HEK293 (cell line): ENCODE measurements around the gene ASIC4.

ENCODE experiments used
- CTCF ChIA-PET: fragments of 350-600 bp; formaldehyde crosslinking; extraction: SDS; loops from one replicate; lab custom pipeline; 2021; ENCODE audit warnings: antibody characterized with exemption; lab: Yijun Ruan, JAX
- POLR2A ChIA-PET: fragments of 300-600 bp; formaldehyde crosslinking; extraction: SDS; loops from one replicate; lab custom pipeline; 2020; ENCODE audit warnings: antibody characterized with exemption, inconsistent platforms; lab: Yijun Ruan, JAX
- H3K27ac ChIP-seq: fragments of 200-500 bp; sonication (Bioruptor generic); 2 replicates; pipeline ENCODE4 v1.5.1; 2014; ENCODE audit warnings: low read depth, low read length, control low read depth, inconsistent platforms; ENCODE audit errors: extremely low read depth
- H3K36me3 ChIP-seq, 2 experiments: fragments of 200-500 bp in 1 of 2; sonication (Bioruptor generic) in 1 of 2; 1 replicate in 1 of 2; 2 replicates in 1 of 2; pipeline ENCODE4 v1.5.1; 2014 to 2017; ENCODE audit warnings: inconsistent platforms in 2 of 2, low read length in 2 of 2; ENCODE audit not compliant: control insufficient read depth in 2 of 2, insufficient read depth in 1 of 2
- H3K4me1 ChIP-seq: fragments of 200-500 bp; sonication (Bioruptor generic); 2 replicates; pipeline ENCODE4 v1.5.1; 2014; ENCODE audit warnings: mild to moderate bottlenecking, low read length, inconsistent platforms; ENCODE audit not compliant: control insufficient read depth, insufficient read depth
- H3K4me3 ChIP-seq: 2 replicates; pipeline ENCODE4 v1.5.1; 2011; ENCODE audit warnings: low read depth, mild to moderate bottlenecking, control low read depth, low read length, moderate library complexity
- H3K9me3 ChIP-seq: fragments of 200-500 bp; sonication (Bioruptor generic); 2 replicates; pipeline ENCODE4 v1.5.1; 2014; ENCODE audit warnings: low read depth, low read length, inconsistent platforms; ENCODE audit not compliant: control insufficient read depth, insufficient read depth
- GLI2 ChIP-seq: fragments of 450-650 bp; formaldehyde crosslinking; IDR thresholded peaks from 2 replicates; pipeline ENCODE4; 2017; ENCODE audit warnings: missing biosample characterization, missing genetic modification characterization, low read depth, borderline replicate concordance
- KLF1 ChIP-seq: fragments of 450-650 bp; formaldehyde crosslinking; IDR thresholded peaks from 2 replicates; pipeline ENCODE4 v1.5.1; 2016; ENCODE audit warnings: missing biosample characterization, missing genetic modification characterization
- KLF9 ChIP-seq: fragments of 450-650 bp; formaldehyde crosslinking; IDR thresholded peaks from 2 replicates; pipeline ENCODE4 v1.5.1; 2016; ENCODE audit warnings: missing biosample characterization, missing genetic modification characterization, low read depth
- OSR2 ChIP-seq: fragments of 450-650 bp; formaldehyde crosslinking; IDR thresholded peaks from 2 replicates; pipeline ENCODE4 v1.5.1; 2016; ENCODE audit warnings: missing biosample characterization, missing genetic modification characterization
- PRDM1 ChIP-seq: fragments of 450-650 bp; formaldehyde crosslinking; IDR thresholded peaks from 2 replicates; pipeline ENCODE4; 2016; ENCODE audit warnings: missing biosample characterization, missing genetic modification characterization
- REPIN1 ChIP-seq: fragments of 450-650 bp; formaldehyde crosslinking; IDR thresholded peaks from 2 replicates; pipeline ENCODE4 v1.5.1; 2017; ENCODE audit warnings: missing biosample characterization, missing genetic modification characterization, low read depth
- SCRT1 ChIP-seq: fragments of 450-650 bp; formaldehyde crosslinking; IDR thresholded peaks from 2 replicates; pipeline ENCODE4 v1.5.1; 2016; ENCODE audit warnings: missing biosample characterization, missing genetic modification characterization, borderline replicate concordance
- ZBTB1 ChIP-seq: fragments of 450-650 bp; formaldehyde crosslinking; IDR thresholded peaks from 2 replicates; pipeline ENCODE4 v1.5.1; 2016; ENCODE audit warnings: missing biosample characterization, missing genetic modification characterization
- ZBTB20 ChIP-seq: fragments of 450-650 bp; formaldehyde crosslinking; IDR thresholded peaks from 2 replicates; pipeline ENCODE4 v1.5.1; 2016; ENCODE audit warnings: missing biosample characterization, missing genetic modification characterization
- ZBTB48 ChIP-seq: fragments of 450-650 bp; formaldehyde crosslinking; IDR thresholded peaks from 2 replicates; pipeline ENCODE4 v1.5.1; 2016; ENCODE audit warnings: missing biosample characterization, missing genetic modification characterization
- ZNF133 ChIP-seq: fragments of 450-650 bp; formaldehyde crosslinking; IDR thresholded peaks from 2 replicates; pipeline ENCODE4 v1.5.1; 2016; ENCODE audit warnings: missing biosample characterization, missing genetic modification characterization
- ZNF16 ChIP-seq: fragments of 450-650 bp; formaldehyde crosslinking; IDR thresholded peaks from 2 replicates; pipeline ENCODE4 v1.5.1; 2016; ENCODE audit warnings: low read depth, missing biosample characterization, missing genetic modification characterization
- ZNF175 ChIP-seq: fragments of 450-650 bp; formaldehyde crosslinking; IDR thresholded peaks from 2 replicates; pipeline ENCODE4 v1.5.1; 2016; ENCODE audit warnings: missing biosample characterization, missing genetic modification characterization
- ZNF2 ChIP-seq: fragments of 450-650 bp; formaldehyde crosslinking; IDR thresholded peaks from 2 replicates; pipeline ENCODE4 v1.5.1; 2016; ENCODE audit warnings: missing biosample characterization, missing genetic modification characterization
- ZNF24 ChIP-seq: fragments of 450-650 bp; formaldehyde crosslinking; IDR thresholded peaks from 2 replicates; pipeline ENCODE4 v1.5.1; 2016; ENCODE audit warnings: missing biosample characterization, missing genetic modification characterization
- ZNF26 ChIP-seq: fragments of 450-650 bp; formaldehyde crosslinking; IDR thresholded peaks from 2 replicates; pipeline ENCODE4 v1.5.1; 2016; ENCODE audit warnings: missing biosample characterization, missing genetic modification characterization
- ZNF37A ChIP-seq: fragments of 450-650 bp; IDR thresholded peaks from 2 replicates; pipeline ENCODE4 v1.5.1; 2018; ENCODE audit warnings: missing biosample characterization, missing genetic modification characterization
- ZNF398 ChIP-seq: fragments of 450-650 bp; formaldehyde crosslinking; IDR thresholded peaks from 2 replicates; pipeline ENCODE4 v1.5.1; 2017; ENCODE audit warnings: missing biosample characterization, missing genetic modification characterization
- ZNF473 ChIP-seq: fragments of 450-650 bp; formaldehyde crosslinking; IDR thresholded peaks from 2 replicates; pipeline ENCODE4 v1.5.1; 2017; ENCODE audit warnings: missing biosample characterization, missing genetic modification characterization
- ZNF561 ChIP-seq: fragments of 450-650 bp; IDR thresholded peaks from 2 replicates; pipeline ENCODE4 v1.5.1; 2018; ENCODE audit warnings: missing biosample characterization, missing genetic modification characterization, borderline replicate concordance
- ZNF639 ChIP-seq: fragments of 450-650 bp; formaldehyde crosslinking; IDR thresholded peaks from 2 replicates; pipeline ENCODE4 v1.5.1; 2016; ENCODE audit warnings: missing biosample characterization, missing genetic modification characterization
- ZNF660 ChIP-seq: fragments of 450-650 bp; IDR thresholded peaks from 2 replicates; pipeline ENCODE4 v1.5.1; 2018; ENCODE audit warnings: missing biosample characterization, mild to moderate bottlenecking, missing genetic modification characterization
- ZNF664 ChIP-seq: fragments of 450-650 bp; formaldehyde crosslinking; IDR thresholded peaks from 2 replicates; pipeline ENCODE4 v1.5.1; 2016; ENCODE audit warnings: missing biosample characterization, missing genetic modification characterization
- ZNF707 ChIP-seq: fragments of 450-650 bp; formaldehyde crosslinking; IDR thresholded peaks from 2 replicates; pipeline ENCODE4 v1.5.1; 2016; ENCODE audit warnings: missing biosample characterization, missing genetic modification characterization
- ZNF768 ChIP-seq: fragments of 450-650 bp; formaldehyde crosslinking; IDR thresholded peaks from 2 replicates; pipeline ENCODE4 v1.5.1; 2018; ENCODE audit warnings: missing biosample characterization, mild to moderate bottlenecking, missing genetic modification characterization
- ZNF785 ChIP-seq: fragments of 450-650 bp; formaldehyde crosslinking; IDR thresholded peaks from 2 replicates; pipeline ENCODE4 v1.5.1; 2016; ENCODE audit warnings: missing biosample characterization, missing genetic modification characterization
- ZSCAN23 ChIP-seq: fragments of 450-650 bp; formaldehyde crosslinking; IDR thresholded peaks from 2 replicates; pipeline ENCODE4 v1.5.1; 2016; ENCODE audit warnings: missing biosample characterization, missing genetic modification characterization
- ZSCAN4 ChIP-seq: fragments of 450-650 bp; formaldehyde crosslinking; IDR thresholded peaks from 2 replicates; pipeline ENCODE4 v1.5.1; 2017; ENCODE audit warnings: missing biosample characterization, missing genetic modification characterization
- ZXDB ChIP-seq: fragments of 450-650 bp; formaldehyde crosslinking; IDR thresholded peaks from 2 replicates; pipeline ENCODE4 v1.5.1; 2016; ENCODE audit warnings: missing biosample characterization, missing genetic modification characterization

ASIC4 gene

GRCh38 chr2:219555956-219556355 is 41.7 kb downstream of the ASIC4 start:
- Histone ChIP-seq H3K4me3 (no peak overlapping the region), H3K36me3 (peaks cover 0 to 39% of the 10 kb centered on the region in 2 experiments; a peak in 1 of 3 replicates), H3K27ac (no peak overlapping the region), H3K9me3 (no peaks in the 10 kb centered on the region), H3K4me1 (peaks cover 3% of the 10 kb centered on the region; the same call in 1 of the 2 replicates)
- TF ChIP-seq ZNF785 (tag by site-specific recombination): no peak
- TF ChIP-seq ZNF24 (tag by site-specific recombination): no peak
- TF ChIP-seq ZNF398: no peak
- TF ChIP-seq ZNF37A (tag by site-specific recombination): no peak
- TF ChIP-seq ZNF175: no peak
- TF ChIP-seq REPIN1 (tag by site-specific recombination): no peak
- TF ChIP-seq ZNF26: no peak
- no peak for TF ChIP-seq ZNF16 (tag by site-specific recombination)
- no peak for TF ChIP-seq ZNF473 (tag by site-specific recombination)
- TF ChIP-seq ZXDB: no peak
- TF ChIP-seq ZNF664: no peak
- no peak for TF ChIP-seq KLF1 (tag by site-specific recombination)
- TF ChIP-seq GLI2: no peak
- no peak for TF ChIP-seq KLF9 (tag by site-specific recombination)
- POLR2A ChIA-PET: interaction anchor here (2.4 kb wide), 1 partner anchor 15 kb away, joined by 10 read pairs; the partner anchor contains the start of genes INHA and OBSL1
- CTCF ChIA-PET: interaction anchor here (0.8 to 2.7 kb wide), 3 partner anchors 14 to 86 kb away, joined by 3 to 10 read pairs (median 4); no protein-coding TSS in a partner anchor

GRCh38 chr2:219556413-219556812 is 42.1 kb downstream of the ASIC4 start:
- Histone ChIP-seq H3K36me3 (peaks cover 0 to 44% of the 10 kb centered on the region in 2 experiments; a peak in 1 of 3 replicates), H3K27ac (no peak overlapping the region), H3K9me3 (no peaks in the 10 kb centered on the region), H3K4me3 (no peak overlapping the region), H3K4me1 (peaks cover 3% of the 10 kb centered on the region; the same call in 1 of the 2 replicates)
- ChIA-PET CTCF (interaction anchor here (0.8 to 2.7 kb wide), 2 partner anchors 16 to 85 kb away, joined by 3 to 10 read pairs; no protein-coding TSS in a partner anchor), POLR2A (interaction anchor here (0.5 to 2.4 kb wide), 3 partner anchors 13 to 34 kb away, joined by 3 to 10 read pairs (median 5); partner anchors contain the start of genes CHPF, INHA, OBSL1 and TMEM198)
- TF ChIP-seq ZNF2 (tag by site-specific recombination): no peak

- CTCF ChIA-PET: interaction anchor here (0.8 to 2.7 kb wide), 2 partner anchors 16 to 132 kb away, joined by 5 to 10 read pairs; no protein-coding TSS in a partner anchor
- TF ChIP-seq ZBTB48: no peak
- TF ChIP-seq ZNF561 (tag by site-specific recombination): no peak
- no peak for TF ChIP-seq ZSCAN4 (tag by site-specific recombination)
- TF ChIP-seq PRDM1 (tag by site-specific recombination): no peak
- TF ChIP-seq OSR2 (tag by site-specific recombination): no peak
- no peak for TF ChIP-seq GLI2
- TF ChIP-seq ZBTB1: no peak
- TF ChIP-seq ZSCAN23 (tag by site-specific recombination): no peak
- no peak for TF ChIP-seq ZNF133 (tag by site-specific recombination)
- no peak for TF ChIP-seq ZNF707 (tag by site-specific recombination)
- TF ChIP-seq SCRT1 (tag by site-specific recombination): no peak
- no peak for TF ChIP-seq ZNF660 (tag by site-specific recombination)
- TF ChIP-seq ZBTB20 (tag by site-specific recombination): no peak
- TF ChIP-seq ZNF768 (tag by site-specific recombination): no peak
- TF ChIP-seq ZNF639 (tag by site-specific recombination): no peak
These were observed 43.0 kb downstream of the ASIC4 start for GRCh38 chr2:219557320-219557719.

More at GRCh38 chr2:219557320-219557719, 43.0 kb downstream of the ASIC4 start:
- Histone ChIP-seq H3K36me3 (peaks cover 0 to 53% of the 10 kb centered on the region in 2 experiments; a peak in 1 of 3 replicates), H3K9me3 (no peaks in the 10 kb centered on the region), H3K27ac (no peak overlapping the region), H3K4me1 (no peaks in the 10 kb centered on the region), H3K4me3 (no peak overlapping the region)
- POLR2A ChIA-PET: interaction anchor here (1.5 to 2.4 kb wide), 2 partner anchors 14 kb away, joined by 5 to 10 read pairs; partner anchors contain the start of genes CHPF, INHA, OBSL1 and TMEM198
